GM12878 (cell line): ENCODE results near the gene CCDC110.

ENCODE experiments used
- HDAC2 ChIP-seq: fragments of 200-600 bp; sonication (generic); IDR thresholded peaks from 2 replicates; pipeline ENCODE4 v1.6.1; 2017
- POLR2A ChIP-seq: IDR thresholded peaks from 2 replicates; pipeline ENCODE4 v1.6.1; 2011; ENCODE audit warnings: low read depth, mild to moderate bottlenecking, low read length
- RELA ChIP-seq: fragments of 450-650 bp; IDR thresholded peaks from 2 replicates; pipeline ENCODE4 v1.8.0; 2014; ENCODE audit warnings: borderline replicate concordance; ENCODE audit not compliant: partially characterized antibody
- RFX5 ChIP-seq: IDR thresholded peaks from 2 replicates; pipeline ENCODE4 v1.6.1; 2011; ENCODE audit warnings: low read depth, low read length, improper control_type of control experiment
- TBL1XR1 ChIP-seq: IDR thresholded peaks from 2 replicates; pipeline ENCODE4 v1.6.1; 2012; ENCODE audit warnings: low read depth, low read length, improper control_type of control experiment
- YY1 ChIP-seq: IDR thresholded peaks from 2 replicates; pipeline ENCODE4 v1.6.1; 2011; ENCODE audit warnings: low read depth, mild to moderate bottlenecking, low read length
- TF ChIP-seq, protein P1 (sequence below): IDR thresholded peaks from 2 replicates; pipeline ENCODE4 v1.6.1; 2011; ENCODE audit warnings: low read depth, low read length, improper control_type of control experiment, borderline replicate concordance
- TF ChIP-seq, protein P2 (sequence below): IDR thresholded peaks from 2 replicates; pipeline ENCODE4 v1.6.1; 2012; ENCODE audit warnings: low read depth, low read length, improper control_type of control experiment
- TF ChIP-seq, protein P3 (sequence below), 3 experiments: IDR thresholded peaks in 2 of 3; conservative IDR thresholded peaks in 1 of 3; 2 replicates each; pipeline ENCODE4 v1.5.1; 2011; ENCODE audit warnings: low read depth in 3 of 3, low read length in 3 of 3, mild to moderate bottlenecking in 3 of 3, control low read depth in 2 of 3, moderate library complexity in 2 of 3, inconsistent platforms in 1 of 3, mixed read lengths in 1 of 3; ENCODE audit not compliant: control insufficient read depth in 2 of 3, insufficient read depth in 1 of 3; ENCODE audit errors: extremely low read depth in 1 of 3

DNA sequence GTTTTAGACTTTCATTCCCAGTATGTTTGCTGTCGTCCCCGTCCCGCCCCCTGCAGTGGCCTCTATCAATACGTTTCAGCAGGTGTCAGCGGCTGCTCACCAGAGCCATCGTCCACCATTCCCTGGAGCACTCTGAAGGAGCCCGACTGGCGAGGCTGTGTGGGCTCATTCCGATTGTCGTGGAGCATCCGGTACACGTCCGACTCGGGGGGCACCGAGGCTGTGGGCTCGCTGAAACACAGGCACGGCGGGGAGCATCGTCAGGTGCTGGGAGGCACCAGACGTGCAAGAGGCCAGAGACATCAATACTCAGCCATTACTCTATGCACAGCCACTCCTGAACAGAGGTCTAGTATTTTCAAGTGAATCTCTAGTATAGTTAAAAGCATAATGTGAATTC, 34.9 kb upstream of the CCDC110 start:
- TF ChIP-seq RELA, result no peak
- no peak for TF ChIP-seq HDAC2
- TF ChIP-seq TBL1XR1, result no peak
- TF ChIP-seq YY1, result no peak
- TF ChIP-seq, protein P1, sequence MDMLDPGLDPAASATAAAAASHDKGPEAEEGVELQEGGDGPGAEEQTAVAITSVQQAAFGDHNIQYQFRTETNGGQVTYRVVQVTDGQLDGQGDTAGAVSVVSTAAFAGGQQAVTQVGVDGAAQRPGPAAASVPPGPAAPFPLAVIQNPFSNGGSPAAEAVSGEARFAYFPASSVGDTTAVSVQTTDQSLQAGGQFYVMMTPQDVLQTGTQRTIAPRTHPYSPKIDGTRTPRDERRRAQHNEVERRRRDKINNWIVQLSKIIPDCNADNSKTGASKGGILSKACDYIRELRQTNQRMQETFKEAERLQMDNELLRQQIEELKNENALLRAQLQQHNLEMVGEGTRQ, result no peak
- TF ChIP-seq, protein P2, sequence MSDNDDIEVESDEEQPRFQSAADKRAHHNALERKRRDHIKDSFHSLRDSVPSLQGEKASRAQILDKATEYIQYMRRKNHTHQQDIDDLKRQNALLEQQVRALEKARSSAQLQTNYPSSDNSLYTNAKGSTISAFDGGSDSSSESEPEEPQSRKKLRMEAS, result no peak
- TF ChIP-seq, protein P3, sequence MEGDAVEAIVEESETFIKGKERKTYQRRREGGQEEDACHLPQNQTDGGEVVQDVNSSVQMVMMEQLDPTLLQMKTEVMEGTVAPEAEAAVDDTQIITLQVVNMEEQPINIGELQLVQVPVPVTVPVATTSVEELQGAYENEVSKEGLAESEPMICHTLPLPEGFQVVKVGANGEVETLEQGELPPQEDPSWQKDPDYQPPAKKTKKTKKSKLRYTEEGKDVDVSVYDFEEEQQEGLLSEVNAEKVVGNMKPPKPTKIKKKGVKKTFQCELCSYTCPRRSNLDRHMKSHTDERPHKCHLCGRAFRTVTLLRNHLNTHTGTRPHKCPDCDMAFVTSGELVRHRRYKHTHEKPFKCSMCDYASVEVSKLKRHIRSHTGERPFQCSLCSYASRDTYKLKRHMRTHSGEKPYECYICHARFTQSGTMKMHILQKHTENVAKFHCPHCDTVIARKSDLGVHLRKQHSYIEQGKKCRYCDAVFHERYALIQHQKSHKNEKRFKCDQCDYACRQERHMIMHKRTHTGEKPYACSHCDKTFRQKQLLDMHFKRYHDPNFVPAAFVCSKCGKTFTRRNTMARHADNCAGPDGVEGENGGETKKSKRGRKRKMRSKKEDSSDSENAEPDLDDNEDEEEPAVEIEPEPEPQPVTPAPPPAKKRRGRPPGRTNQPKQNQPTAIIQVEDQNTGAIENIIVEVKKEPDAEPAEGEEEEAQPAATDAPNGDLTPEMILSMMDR (IDR thresholded peaks at IDR 0.05 in 2 of 3, conservative IDR thresholded peaks at IDR 0.05 in 1 of 3; ENCODE audit: control insufficient read depth in 2 of 3, extremely low read depth in 1 of 3, insufficient read depth in 1 of 3, low read depth in 3 of 3, low read length in 3 of 3), result no peak
- TF ChIP-seq RFX5, result no peak
- TF ChIP-seq POLR2A, result no peak
